SU-DHL-6 (cell line): ENCODE measurements around the gene SCFD2.

Experiments used
- CTCF ChIP-seq: fragments of 200-600 bp; sonication (generic); IDR thresholded peaks from one replicate; pipeline ENCODE4 v1.5.1; 2017; ENCODE audit warnings: antibody characterized with exemption, mild to moderate bottlenecking, low read length, moderate library complexity; ENCODE audit not compliant: insufficient read depth, poor library complexity, severe bottlenecking
- EZH2phosphoT487 ChIP-seq: fragments of 200-600 bp; sonication (generic), shearing (Covaris generic); conservative IDR thresholded peaks from 2 replicates; pipeline ENCODE4 v1.6.1; 2018; ENCODE audit warnings: mild to moderate bottlenecking, antibody characterized with exemption, low read length, moderate library complexity, mixed read lengths

DNA sequence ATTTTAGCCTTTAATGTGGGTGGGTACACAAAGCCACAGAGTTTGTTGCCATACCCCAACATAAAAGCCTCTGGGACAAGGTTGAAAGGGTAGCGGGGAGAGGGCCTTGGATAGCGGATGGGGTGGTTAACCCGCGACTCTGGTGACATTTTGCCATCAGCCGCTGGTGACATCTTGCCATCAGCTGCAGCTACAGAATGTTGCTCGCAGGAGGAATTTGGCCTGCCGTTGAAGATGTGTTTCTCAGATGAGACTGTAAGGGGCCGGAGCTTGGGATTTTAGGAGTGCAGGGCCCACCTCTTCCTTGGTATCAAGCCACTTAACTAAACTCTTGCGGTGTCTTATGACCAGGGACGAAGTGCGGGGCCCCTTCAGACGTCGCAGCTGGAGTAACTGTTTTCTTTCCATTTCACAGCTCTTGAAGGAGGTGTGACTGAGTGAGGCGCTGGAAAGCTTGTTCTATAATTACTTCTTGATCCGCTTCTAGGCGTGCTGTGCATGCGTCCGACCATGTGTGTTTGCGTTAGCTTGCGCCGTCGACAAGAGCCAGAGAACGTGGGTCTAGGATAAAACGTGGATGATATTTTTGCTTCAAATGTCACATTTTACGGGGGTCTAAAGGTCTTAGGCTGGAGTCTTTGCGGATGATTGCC is 504.6 kb downstream of the SCFD2 start:
- TF ChIP-seq CTCF, result no peak
- TF ChIP-seq EZH2phosphoT487, result no peak
